ENCODE measurements around the gene OR2D2. TPM values are rescaled to one million over a fixed set of nuclear protein-coding genes. Genes with fewer than 3 reads are reported as not detected.

The OR2D2 gene
- total and polyA plus RNA-seq, 2 experiments from 2014 or later = 0.24 TPM

DNA sequence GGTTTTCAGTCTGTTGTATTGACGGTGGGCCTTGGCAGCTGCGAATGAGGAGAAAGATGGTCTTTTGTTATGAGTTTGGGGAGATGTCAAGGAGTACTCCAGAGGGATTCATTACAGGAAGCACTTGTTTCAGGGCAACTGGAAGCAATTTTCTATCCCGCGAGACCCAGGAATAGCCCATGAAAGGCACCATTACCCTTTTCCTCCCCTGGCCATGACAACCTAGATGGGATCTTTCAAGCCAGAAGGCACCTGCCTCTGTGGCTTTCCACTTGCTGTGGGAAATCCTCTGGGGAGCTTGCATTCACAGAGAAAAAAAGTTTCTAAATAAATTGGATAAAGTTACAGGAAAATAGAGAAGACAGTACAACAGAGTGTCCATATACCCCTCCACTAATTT, 36.6 kb upstream of the OR2D2 start (continued):
- TF ChIP-seq NANOG (IDR thresholded peaks at IDR 0.05; ENCODE audit: borderline replicate concordance) (no peak), CREB1 (CRISPR knock-in tag; IDR thresholded peaks at IDR 0.05; ENCODE audit: low read depth) (no peak), STAT1 (IDR thresholded peaks at IDR 0.05; ENCODE audit: unreplicated experiment) (no peak)
- TF ChIP-seq, protein P1, sequence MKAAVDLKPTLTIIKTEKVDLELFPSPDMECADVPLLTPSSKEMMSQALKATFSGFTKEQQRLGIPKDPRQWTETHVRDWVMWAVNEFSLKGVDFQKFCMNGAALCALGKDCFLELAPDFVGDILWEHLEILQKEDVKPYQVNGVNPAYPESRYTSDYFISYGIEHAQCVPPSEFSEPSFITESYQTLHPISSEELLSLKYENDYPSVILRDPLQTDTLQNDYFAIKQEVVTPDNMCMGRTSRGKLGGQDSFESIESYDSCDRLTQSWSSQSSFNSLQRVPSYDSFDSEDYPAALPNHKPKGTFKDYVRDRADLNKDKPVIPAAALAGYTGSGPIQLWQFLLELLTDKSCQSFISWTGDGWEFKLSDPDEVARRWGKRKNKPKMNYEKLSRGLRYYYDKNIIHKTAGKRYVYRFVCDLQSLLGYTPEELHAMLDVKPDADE (IDR thresholded peaks at IDR 0.05) = no peak

DNA sequence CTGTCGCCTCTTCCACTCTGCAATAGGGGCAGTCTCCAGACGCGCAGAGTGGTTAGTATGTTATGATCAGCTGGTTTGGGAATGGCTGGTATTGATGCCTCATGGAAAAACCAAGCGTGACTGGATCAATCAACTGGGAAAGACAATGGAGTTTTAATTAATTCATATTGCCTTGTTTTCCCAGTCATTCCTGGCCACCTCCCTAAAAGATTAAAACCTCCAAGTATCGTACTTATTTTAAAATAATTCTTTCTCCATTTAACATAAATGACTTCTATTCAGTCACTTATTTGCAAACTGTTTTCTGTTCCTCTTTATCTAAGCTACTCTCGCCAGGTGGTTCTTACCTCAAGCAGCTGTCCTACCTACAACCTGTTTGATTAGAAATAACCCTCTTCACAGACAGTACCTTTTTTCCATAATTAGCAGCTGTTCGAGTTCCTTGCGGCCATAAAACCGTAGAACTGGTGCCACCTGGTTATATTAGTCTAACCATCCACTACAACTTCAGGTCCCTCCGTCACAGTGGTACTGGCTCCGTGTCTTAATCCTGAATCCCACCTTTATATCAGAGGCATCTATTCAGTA, 34.8 kb upstream of the OR2D2 start:
- peak overlapping the region; percentile 86 for H3K4me3 ChIP-seq
- Mint-ChIP-seq H3K9me3 (no peaks in the 10 kb centered on the region), H3K27ac (no peak overlapping the region), H3K36me3 (ENCODE audit: low read depth) (peaks cover 12% of the 10 kb centered on the region; the same call in 2 of the 3 replicates), H3K27me3 (ENCODE audit: insufficient read depth, low read depth, poor library complexity) (peaks cover 4% of the 10 kb centered on the region), H3K4me1 (peaks cover 31% of the 10 kb centered on the region), H3K4me3 (peak overlapping the region; percentile 97)
- DNase-seq (ENCODE audit: low spot score) = peak; percentile 15
- H4K20me1 ChIP-seq (replicated peaks; ENCODE audit: insufficient read depth) = no peaks in the 10 kb centered on the region
- TF ChIP-seq NANOG (IDR thresholded peaks at IDR 0.05; ENCODE audit: borderline replicate concordance) (no peak), ZNF331 (CRISPR knock-in tag; IDR thresholded peaks at IDR 0.05; ENCODE audit: low read depth) (no peak), POLR2AphosphoS5 (IDR thresholded peaks at IDR 0.05; ENCODE audit: low read depth) (no peak), STAT1 (IDR thresholded peaks at IDR 0.05; ENCODE audit: unreplicated experiment) (no peak), JUNB (IDR thresholded peaks at IDR 0.05; ENCODE audit: unreplicated experiment) (no peak), ZNF114 (CRISPR knock-in tag; IDR thresholded peaks at IDR 0.05) (no peak), EZH2 (IDR thresholded peaks at IDR 0.05; ENCODE audit: low read depth, unreplicated experiment) (no peak)
- TF ChIP-seq, protein P1 (IDR thresholded peaks at IDR 0.05) = no peak
- TF ChIP-seq, protein P2, sequence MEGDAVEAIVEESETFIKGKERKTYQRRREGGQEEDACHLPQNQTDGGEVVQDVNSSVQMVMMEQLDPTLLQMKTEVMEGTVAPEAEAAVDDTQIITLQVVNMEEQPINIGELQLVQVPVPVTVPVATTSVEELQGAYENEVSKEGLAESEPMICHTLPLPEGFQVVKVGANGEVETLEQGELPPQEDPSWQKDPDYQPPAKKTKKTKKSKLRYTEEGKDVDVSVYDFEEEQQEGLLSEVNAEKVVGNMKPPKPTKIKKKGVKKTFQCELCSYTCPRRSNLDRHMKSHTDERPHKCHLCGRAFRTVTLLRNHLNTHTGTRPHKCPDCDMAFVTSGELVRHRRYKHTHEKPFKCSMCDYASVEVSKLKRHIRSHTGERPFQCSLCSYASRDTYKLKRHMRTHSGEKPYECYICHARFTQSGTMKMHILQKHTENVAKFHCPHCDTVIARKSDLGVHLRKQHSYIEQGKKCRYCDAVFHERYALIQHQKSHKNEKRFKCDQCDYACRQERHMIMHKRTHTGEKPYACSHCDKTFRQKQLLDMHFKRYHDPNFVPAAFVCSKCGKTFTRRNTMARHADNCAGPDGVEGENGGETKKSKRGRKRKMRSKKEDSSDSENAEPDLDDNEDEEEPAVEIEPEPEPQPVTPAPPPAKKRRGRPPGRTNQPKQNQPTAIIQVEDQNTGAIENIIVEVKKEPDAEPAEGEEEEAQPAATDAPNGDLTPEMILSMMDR (conservative IDR thresholded peaks at IDR 0.05; ENCODE audit: low read depth in 2 of 2) = no peak
- H3K27me3 ChIP-seq (ENCODE audit: insufficient read depth) = no peaks in the 10 kb centered on the region
- no peak for ATAC-seq
- no peaks in the 10 kb centered on the region for H3K9me2 ChIP-seq (ENCODE audit: insufficient read depth)
- peaks cover 42% of the 10 kb centered on the region for H3K79me2 ChIP-seq (replicated peaks; ENCODE audit: insufficient read depth)
- peak overlapping the region; percentile 97 for H2AFZ ChIP-seq
- H3K27ac ChIP-seq (ENCODE audit: low read depth) = no peak overlapping the region
- peaks cover 30% of the 10 kb centered on the region for H3K4me1 ChIP-seq (ENCODE audit: insufficient read depth)
- H3K4me2 ChIP-seq = peak overlapping the region; percentile 88
- no peaks in the 10 kb centered on the region for H3F3A ChIP-seq (replicated peaks; ENCODE audit: low read depth)
- H3K36me3 ChIP-seq (ENCODE audit: insufficient read depth) = no peaks in the 10 kb centered on the region
